NCI-H526 treated with DMSO at 0.1 percent for 48 hours (cell line): ENCODE data around the gene WHAMM.
"Not testable (repeated sequence)": the region's sequence is repeated elsewhere in the genome, so short reads cannot be mapped to it uniquely, and the experiment has no call there.

Experiments used
- DNase-seq: peaks from one replicate; lab custom pipeline; 2025; lab: John Stamatoyannopoulos, UW

WHAMM gene, protein sequence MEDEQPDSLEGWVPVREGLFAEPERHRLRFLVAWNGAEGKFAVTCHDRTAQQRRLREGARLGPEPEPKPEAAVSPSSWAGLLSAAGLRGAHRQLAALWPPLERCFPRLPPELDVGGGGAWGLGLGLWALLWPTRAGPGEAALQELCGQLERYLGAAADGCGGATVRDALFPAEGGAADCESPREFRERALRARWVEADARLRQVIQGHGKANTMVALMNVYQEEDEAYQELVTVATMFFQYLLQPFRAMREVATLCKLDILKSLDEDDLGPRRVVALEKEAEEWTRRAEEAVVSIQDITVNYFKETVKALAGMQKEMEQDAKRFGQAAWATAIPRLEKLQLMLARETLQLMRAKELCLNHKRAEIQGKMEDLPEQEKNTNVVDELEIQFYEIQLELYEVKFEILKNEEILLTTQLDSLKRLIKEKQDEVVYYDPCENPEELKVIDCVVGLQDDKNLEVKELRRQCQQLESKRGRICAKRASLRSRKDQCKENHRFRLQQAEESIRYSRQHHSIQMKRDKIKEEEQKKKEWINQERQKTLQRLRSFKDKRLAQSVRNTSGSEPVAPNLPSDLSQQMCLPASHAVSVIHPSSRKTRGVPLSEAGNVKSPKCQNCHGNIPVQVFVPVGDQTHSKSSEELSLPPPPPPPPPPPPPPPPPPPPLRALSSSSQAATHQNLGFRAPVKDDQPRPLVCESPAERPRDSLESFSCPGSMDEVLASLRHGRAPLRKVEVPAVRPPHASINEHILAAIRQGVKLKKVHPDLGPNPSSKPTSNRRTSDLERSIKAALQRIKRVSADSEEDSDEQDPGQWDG

GRCh38 chr15:82809308-82810060, at the start of gene WHAMM:
Gene WHAMM (plus strand): TSS chr15:82809628. CDS start chr15:82809727, 99 bp downstream.
- peak; percentile 95 for DNase-seq

DNA sequence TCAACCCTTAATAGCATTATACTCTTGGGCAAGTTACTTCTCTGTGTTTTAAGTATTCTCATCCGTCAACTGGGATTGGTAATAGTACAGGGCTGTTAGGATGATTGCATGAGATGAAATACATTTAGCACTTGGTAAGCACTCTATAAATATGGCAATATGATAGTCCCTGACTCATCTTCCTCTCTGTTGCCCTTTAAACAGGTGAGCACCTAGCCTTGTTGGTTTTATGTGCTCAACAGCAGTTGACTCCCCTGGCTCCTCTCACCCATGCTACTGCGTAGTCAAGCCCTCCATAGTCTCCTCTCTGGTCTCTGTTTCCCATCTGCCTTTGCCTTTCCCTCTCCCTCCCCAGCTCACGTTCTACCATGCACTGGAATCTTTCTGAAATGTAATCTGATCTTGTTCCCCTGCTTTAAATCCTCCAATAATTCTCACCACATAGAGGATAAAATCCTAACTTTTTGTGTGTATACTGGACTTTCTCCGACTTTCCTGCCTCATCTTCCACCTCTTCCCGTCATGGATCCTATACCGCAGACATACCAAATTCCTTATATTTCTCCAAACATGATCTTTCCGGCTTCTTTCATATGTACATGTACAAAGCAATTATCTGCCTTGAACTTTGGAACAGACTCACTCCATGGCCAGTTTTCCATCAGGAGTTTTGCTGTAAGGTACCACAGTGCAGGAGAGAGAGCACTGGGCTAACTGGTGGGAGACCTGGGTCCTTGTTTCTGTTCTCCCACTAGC, 45.9 kb upstream of the WHAMM start:
- no peak for DNase-seq

- DNase-seq: no peak
Observed at GRCh38 chr15:82764117-82764490, 45.3 kb upstream of the WHAMM start.

DNA sequence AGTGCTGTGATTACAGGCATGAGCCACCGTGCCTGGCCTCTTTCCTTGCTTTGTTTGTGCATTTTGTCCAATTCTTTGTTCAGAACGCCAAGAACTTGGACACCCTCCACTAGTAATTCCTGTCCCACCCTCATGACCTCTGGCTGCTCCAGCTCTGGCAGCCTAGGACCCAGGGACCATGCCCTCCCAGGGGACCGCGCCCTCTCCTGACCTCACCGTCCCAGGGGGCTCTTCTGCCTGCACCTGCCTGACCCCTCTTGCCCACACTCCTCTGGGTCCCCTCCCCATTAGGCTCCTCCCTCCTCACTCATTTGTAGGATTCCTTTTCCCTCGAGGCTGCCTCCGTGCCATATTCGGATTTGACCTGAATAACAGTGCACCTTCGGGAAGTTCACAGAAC, 44.7 kb upstream of the WHAMM start:
- no peak for DNase-seq

DNA sequence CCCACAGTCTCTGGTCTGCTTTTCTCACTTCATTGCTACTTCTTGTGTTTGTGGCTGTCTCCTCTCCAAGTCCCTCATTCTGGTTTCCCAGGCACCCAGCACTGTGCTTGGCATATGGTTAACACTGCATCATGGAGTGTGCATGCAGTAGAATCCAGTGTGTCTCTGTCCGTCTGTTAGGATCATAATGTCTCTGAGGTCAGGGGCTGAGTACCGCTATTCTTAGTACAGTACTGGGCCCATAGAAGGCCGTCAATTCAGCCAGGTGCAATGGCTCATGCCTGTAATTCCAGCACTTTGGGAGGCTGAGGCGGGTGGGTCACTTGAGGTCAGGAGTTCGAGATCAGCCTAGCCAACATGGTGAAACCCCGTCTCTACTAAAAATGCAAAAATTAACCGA, 43.2 kb upstream of the WHAMM start:
- DNase-seq: not testable (repeated sequence)

DNA sequence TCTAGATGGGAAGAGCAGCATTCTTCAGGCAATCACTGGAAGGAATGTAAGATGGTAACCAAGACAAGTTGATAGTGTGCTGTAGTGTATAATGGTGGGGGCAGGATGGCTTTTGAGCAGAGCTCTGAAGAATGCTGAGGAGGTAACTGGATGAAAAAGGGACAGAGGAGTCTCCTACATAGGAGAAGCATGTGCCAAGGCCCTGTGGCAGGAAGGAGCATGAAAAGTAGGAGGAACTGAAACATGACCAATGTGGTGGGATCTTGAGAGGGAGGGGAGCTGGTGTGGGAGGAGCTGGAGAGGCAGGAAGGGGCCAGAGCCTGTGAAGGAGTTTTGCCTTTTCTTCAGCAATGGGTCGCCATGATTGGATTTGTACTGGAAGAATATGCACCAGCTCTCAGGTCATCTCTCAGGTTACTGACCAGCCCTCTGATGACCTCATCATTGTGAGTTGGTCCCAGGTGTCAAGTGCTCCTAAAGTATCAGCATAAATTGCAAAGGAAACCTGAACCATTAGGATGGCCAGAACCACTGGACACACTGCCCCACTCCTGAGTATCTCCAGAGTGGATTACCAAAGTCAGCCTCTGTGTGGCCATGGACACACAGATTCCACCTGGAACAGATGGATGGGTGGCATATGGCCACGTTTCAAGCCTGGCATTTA, 42.1 kb upstream of the WHAMM start:
- no peak for DNase-seq

GRCh38 chr15:82768414-82769054, 40.9 kb upstream of the WHAMM start:
- no peak for DNase-seq

- no peak for DNase-seq
Observed at GRCh38 chr15:82771789-82772607, 37.4 kb upstream of the WHAMM start.

- no peak for DNase-seq
Observed at GRCh38 chr15:82774496-82774895, 34.9 kb upstream of the WHAMM start.

GRCh38 chr15:82778755-82779154, 30.7 kb upstream of the WHAMM start:
- DNase-seq: no peak

GRCh38 chr15:82781349-82781748, 28.1 kb upstream of the WHAMM start:
- no peak for DNase-seq

DNA sequence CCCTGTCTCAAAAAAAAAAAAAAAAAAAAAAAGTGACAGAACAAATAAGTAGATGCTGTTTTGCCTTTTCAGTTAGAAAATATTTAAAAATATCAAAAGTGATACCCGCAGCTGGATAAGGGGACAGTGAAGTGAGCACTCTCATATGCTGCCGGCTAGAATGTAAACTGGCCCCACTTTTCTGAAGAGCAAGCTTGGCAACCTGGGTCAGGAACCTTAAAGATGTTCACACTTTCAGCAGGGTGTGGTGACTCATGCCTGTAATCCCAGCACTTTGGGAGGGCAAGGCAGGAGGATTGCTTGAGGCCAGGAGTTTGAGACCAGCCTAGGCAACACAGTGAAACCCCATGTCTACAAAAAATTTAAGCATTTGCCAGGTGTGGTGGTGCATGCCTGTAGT, 20.9 kb upstream of the WHAMM start:
- DNase-seq: no peak

- DNase-seq: no peak
Observed at GRCh38 chr15:82789491-82789890, 19.9 kb upstream of the WHAMM start.

DNA sequence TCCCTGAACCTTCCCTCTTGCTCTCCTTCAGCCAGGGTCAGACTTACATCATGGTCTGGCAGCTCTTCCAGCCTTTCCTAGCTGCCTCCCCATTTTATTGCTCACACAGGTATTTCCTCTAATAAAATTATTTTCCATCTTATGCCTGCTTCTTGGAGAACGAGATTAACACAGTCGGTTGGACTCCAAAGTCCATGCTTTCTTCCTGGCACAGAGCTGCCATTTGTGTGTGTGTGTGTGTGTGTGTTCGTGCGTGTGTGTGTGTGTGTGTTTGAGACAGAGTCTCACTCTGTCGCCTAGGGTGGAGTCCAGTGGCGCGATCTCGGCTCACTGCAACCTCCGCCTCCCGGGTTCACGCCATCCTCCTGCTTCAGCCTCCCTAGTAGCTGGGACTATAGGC, 19.1 kb upstream of the WHAMM start:
- DNase-seq: no peak

GRCh38 chr15:82792068-82792467, 17.4 kb upstream of the WHAMM start:
- peak; percentile 33 for DNase-seq

- DNase-seq: no peak
Observed at GRCh38 chr15:82793737-82794136, 15.7 kb upstream of the WHAMM start.

GRCh38 chr15:82798104-82798503, 11.3 kb upstream of the WHAMM start:
- DNase-seq: no peak

DNA sequence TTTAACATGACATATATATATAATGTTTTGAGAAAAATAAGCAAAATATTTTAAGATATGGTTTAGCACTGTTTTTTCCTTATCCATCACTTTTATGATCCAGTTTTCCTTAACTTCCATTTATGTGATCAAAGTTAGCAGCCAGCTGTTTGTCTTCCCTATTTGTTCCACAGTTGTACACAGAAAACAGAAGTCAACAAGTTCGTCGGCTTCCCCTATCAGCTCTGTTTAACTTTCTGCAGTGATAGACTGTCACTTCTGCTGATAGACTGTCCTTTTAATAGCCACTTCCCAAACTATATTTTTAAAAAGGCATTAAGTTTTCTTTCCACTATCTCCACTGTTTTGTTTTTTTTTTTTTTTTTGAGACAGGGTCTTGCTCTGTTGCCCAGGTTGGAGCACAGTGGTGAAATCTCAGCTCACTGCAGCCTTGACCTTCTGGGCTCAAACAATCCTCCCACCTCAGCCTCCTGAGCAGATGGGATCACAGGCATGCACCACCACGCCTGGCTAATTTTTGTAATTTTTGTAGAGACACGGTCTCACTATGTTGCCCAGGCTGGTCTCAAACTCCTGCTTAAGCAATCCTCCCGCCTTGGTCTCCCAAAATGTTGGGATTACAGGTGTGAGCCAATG, 10.8 kb upstream of the WHAMM start:
- DNase-seq: no peak

GRCh38 chr15:82799183-82799841, 10.1 kb upstream of the WHAMM start:
- no peak for DNase-seq
